ENCODE data around the gene MBD3.
"Not testable (repeated sequence)": the region's sequence is repeated elsewhere in the genome, so short reads cannot be mapped to it uniquely, and the experiment has no call there.

MBD3 gene

DNA sequence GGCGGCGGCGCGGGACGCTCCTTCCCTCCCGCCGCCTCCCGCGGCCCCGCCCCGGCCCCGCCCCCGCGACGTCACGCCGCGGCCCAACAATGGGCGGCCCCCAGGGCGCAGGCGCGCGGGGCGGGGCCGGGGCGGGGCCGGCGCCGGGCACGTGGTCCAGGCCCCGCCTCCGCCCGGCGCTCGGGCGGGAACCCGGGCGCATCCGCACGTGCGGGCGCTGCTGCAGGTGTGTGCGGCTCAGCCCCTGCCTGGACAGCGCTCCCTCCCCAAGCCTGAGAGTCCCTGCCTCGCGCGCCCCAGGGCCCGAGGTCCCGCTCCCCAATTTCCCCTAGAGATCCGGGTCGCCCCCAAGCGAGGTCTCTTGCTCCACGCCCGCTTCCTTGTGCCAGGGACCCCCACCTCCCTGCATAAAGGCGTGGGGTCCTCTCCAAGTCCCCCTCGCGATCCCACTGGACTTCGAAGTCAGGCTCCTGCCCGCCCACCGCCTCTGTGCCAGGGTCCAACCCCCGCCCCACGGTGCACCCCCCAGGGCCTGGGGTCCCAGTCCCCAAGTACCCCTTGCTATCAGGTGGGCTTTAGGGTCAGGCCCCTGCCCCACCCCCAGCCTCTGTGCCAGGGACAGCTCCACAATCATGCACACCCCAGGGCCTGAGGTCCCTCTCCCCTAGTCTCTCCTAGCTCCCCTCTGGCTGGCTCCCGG is 24.2 kb downstream of the MBD3 start, which contains the start of gene MEX3D:
TSS of gene MEX3D (minus strand) at position 6 of the 700 bp plus-strand sequence. CDS start 267 bp downstream, outside the sequence.
- peak; percentile 56 for DNase-seq

- DNase-seq, result no peak
These were observed 24.8 kb downstream of the MBD3 start for GRCh38 chr19:1567848-1568227.

DNA sequence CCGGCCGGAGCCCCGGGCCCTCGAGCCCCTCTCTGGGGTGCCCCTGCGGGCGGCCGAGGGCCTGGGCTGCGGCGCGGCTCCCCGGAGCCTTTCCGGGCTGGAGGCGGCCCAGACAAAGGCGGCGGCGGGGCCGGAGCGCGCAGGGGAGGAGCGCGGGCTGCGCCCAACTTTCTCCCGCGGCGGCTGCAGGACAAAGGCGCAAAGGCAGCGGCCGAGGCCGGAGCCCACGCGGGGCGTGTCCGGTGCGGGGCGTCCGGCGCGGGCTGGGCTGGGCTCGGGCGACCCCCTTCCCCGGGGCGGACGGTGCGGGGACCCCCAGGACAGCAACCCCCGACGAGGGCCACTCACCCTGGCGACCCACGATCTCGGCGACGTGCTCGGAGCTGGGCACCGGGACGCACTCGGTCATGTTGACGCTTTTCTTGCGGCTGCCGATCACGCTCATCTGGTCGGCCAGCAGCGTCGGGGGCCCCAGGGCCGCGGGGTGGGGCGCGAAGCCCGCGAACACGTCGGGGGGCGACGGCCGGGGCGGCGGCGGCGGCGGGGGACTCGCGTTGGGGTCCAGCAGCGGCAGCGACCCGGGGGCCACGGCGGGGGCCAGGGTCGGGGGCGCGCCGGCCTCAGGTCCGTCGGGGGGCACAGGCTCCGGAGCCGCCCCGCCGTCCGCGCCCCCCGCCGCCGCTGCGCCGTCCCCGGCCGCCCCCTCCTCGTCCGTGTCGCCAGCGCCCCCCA is 25.4 kb downstream of the MBD3 start:
- no peak for DNase-seq

- DNase-seq, result no peak
These were observed 26.1 kb downstream of the MBD3 start for GRCh38 chr19:1566392-1567115.

- no peak for DNase-seq
These were observed 29.4 kb downstream of the MBD3 start for GRCh38 chr19:1563251-1563650.

- no peak for DNase-seq
These were observed 31.3 kb downstream of the MBD3 start for GRCh38 chr19:1561236-1561842.

GRCh38 chr19:1560286-1560882 is 32.3 kb downstream of the MBD3 start:
- no peak for DNase-seq

DNA sequence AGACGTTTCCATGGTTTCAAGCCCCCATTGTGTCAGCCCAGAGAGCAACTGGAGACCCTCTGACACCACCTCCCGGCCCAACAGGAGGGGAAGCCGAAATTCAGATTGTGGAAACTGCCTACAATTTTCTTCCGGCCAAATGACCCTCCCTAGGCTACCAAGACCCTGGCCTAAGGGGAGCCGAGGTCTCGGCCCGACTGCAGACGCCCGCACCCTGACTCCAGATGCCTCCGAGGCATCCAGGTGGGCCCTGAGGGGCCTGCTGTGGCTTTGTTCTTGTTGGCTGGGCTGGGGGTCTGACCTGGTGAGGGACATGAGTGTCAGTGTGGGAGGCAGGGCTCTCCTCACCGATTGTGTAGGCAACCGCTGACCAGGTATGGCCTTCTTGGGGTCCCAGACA is 34.1 kb downstream of the MBD3 start:
- no peak for DNase-seq

DNA sequence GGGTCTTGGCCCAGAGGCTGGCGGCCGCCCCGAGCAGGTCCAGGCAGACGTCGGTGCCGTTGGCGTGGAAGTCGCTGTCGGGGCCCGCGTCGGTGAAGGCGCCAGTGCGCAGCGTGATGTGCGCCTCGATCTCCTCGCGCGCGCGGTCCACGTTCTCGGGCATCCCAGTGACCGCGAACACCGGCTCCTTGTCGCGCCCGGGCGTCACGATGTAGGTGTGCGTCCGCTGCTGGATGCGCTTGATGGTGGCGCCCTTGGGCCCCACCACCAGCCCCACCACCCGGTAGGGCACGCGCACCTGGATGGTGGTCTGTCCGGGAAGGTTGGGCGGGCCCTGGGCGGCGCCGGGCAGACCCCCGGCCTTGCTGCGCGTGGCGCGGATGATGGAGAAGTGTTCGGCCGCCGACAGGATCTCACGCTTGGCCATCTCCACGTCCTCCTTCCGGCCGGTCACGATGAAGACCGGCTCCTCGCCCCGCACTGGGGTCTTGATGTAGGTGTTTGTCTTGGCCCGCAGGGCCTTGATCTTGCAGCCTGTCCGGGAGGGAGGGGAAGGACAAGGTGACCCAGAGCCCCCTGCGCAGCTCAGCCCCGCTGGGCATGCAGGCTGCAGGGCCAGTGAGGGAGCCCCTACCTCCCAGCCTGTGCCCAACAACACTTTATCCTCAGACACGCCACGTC is 36.1 kb downstream of the MBD3 start:
- DNase-seq, result no peak

- no peak for DNase-seq
These were observed 36.9 kb downstream of the MBD3 start for GRCh38 chr19:1555487-1556389.

DNA sequence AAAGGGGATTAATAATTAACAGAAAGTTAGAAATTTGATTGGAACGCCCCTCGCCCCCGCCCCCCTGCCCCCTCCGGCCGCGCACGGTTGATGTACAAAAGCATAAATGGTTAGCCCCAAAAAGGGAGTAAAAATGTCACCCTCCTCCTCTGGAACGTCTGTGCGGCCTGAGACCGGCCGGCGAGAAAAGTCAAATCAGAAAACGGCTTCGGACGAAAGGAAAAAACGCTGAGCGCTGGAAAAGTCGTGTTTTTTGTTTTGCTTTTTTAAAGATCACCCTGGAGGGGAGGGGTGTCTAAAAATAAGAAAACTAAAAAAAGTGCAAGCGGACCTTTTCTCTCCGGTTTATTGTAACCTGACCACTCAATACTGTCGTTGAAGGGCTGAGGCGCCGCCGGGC is 37.7 kb downstream of the MBD3 start:
- no peak for DNase-seq

DNA sequence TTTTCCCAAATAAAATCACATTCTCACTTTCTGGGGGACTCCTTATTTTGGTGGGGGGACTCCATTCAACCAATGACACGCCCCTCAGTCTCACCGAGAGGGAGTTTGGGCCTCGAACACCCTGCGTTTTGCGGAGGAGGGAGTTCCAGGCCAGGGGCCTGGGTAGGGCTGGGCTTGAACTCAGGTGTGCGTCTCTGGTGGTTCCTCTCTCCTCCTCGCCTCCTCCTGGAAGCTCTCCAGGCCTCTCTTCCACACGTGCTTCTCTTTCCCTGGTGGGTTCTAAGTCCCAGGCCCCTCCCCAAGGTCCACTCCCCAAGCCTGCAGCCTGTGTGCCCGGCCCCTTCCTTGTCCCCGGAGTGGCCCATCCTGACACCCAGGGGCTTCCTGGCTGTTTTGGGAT is 39.2 kb downstream of the MBD3 start:
- DNase-seq, result no peak

GRCh38 chr19:1551068-1552040 is 41.3 kb downstream of the MBD3 start:
- DNase-seq, result no peak

DNA sequence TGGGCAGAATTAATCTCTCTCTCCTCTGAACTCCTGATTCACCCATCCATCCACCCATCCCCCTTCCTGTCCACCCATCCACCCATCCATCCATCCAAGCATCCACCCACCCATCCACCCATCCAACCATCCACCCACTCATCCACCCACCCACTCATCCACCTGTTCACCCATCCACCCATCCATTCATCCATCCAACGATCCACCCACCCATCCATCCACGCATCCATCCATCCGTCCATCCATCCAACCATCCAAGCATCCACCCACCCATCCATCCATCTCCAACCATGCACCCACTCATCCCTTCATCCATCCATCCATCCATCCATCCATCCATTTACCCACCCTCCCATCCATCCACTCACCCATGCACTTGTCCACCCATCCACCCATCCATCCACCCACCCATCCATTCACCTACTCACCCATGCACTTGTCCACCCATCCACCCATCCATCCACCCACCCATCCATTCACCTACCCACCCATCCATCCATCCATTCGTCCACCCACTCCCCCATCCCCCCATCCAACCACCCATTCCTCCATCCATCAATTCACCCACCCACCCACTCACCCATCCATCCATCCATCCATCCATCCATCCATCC is 43.2 kb downstream of the MBD3 start:
- no peak for DNase-seq

DNA sequence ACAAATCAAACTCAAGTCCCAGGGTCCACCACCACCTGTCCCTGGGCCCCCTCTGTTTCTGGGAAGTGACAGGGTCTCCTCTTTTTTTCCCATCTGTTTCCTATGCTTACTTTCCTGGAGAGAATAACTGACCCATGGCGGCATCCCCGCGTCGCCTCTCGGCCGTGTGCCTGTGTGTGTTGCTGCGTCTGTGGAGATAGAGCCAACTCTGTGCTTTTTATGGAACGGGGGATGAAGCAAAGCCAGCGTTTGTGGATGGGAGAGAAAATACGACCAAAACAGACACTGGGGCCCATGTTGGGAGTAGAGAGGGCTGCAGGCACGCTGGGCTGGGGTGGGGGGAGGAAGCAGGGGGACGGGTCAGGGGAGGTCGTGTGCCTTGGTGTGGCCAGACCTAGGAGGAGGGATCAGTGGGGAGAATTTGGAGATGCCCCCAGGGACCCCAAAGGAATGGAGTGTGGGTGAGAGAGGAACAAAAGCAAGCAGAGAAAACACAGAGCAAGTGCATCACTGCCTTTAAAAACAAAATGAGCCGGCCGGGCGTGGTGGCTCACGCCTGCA is 52.2 kb downstream of the MBD3 start:
- DNase-seq, result no peak

- DNase-seq, result not testable (repeated sequence)
These were observed 52.9 kb downstream of the MBD3 start for GRCh38 chr19:1539749-1540148.

DNA sequence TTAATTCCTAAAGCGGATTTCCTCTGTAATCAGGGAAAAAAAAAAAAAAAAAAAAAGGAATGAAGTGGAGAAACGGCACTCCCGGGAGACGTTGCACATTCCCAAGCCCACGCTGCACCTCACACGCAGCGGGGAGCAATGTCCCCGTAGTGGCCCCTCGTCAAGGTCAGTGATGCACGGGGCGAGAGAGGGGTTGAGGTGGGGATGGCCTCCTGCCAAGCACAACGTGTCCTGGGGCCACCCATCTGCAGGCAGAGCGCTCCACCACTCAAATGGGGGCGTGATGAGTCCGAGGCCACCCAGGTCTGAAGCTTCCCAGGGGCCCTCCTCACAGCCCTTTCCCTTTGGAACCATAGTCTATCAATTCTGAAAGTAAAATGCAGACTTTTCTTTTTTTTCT is 53.7 kb downstream of the MBD3 start:
- DNase-seq, result no peak

DNA sequence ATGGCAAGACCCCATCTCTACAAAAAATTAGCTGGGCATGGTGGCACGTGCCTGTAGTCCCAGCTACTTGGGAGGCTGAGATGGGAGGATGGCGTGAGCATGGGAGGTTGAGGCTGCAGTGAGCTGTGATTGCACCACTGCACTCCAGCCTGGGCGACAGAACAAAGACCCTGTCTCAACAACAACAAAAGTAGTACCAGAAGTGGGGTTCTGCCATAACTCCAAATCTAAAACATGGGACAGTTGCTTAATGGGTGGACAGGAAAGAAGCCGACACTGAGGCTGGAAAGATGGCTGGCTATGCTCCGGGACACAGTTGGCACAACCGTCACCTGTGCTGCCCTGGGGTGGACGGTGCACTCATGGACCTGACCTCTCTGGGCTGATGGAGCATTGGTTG is 57.0 kb downstream of the MBD3 start:
- DNase-seq, result not testable (repeated sequence)

DNA sequence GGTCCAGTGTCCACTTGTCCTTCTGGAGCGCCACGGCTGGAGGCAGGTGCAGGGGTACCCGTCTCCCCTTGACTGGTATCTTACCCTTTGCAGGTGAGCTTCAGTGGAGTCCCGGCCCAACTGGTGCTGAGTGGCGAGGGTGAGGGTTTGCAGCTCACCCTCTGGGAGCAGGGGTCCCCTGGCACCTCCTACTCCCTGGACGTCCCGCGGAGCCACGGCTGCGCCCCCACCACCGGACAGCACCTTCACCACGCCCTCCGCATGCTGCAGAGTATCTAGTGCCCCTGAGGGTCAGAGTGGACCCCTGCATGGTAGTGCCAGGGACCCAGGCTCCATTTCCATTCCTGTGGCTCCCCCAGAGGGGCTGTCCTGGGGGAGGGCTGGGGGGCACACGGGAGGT is 57.7 kb downstream of the MBD3 start:
- DNase-seq, result no peak
